Measurements from ENCODE around the gene IFFO2. TPM values are rescaled to one million over a fixed set of nuclear protein-coding genes. Genes with fewer than 3 reads are reported as not detected.

IFFO2 gene
- polyA plus RNA-seq, 1 of the 3 experiments (the other 2 are of a cell fraction), result 10.5 TPM

GRCh38 chr1:18919956-18920355, 36.5 kb downstream of the IFFO2 start:
- H3K4me2 ChIP-seq, result no peak overlapping the region
- H2AFZ ChIP-seq (ENCODE audit: low read depth), result no peak overlapping the region
- no peaks in the 10 kb centered on the region for H3K9me3 ChIP-seq
- H3K4me3 ChIP-seq (ENCODE audit: low read depth in 2 of 2, low read length in 1 of 2), result no peak overlapping the region
- H3K36me3 ChIP-seq (replicated peaks in 1 of 2; ENCODE audit: control insufficient read depth in 1 of 2, insufficient read depth in 2 of 2, low read length in 1 of 2), result peaks cover 0 to 4% of the 10 kb centered on the region in 2 experiments
- ChIA-PET POLR2A (no interaction called here), CTCF (interaction anchor here (2.8 to 3.2 kb wide), 2 partner anchors 12 to 13 kb away, joined by 16 to 23 read pairs; no protein-coding TSS in a partner anchor)
- no peaks in the 10 kb centered on the region for H3K9me2 ChIP-seq
- TF ChIP-seq FOSL2 (IDR thresholded peaks at IDR 0.05; ENCODE audit: borderline replicate concordance, low read depth), result no peak
- TF ChIP-seq MEF2A (IDR thresholded peaks at IDR 0.05; ENCODE audit: borderline replicate concordance, low read depth), result no peak
- peaks cover 23 to 38% of the 10 kb centered on the region in 2 experiments; a peak in 3 of 4 replicates for H3K4me1 ChIP-seq (ENCODE audit: control insufficient read depth in 1 of 2, insufficient read depth in 2 of 2, low read depth in 1 of 2, low read length in 1 of 2)
- WGBS (ENCODE audit: low lambda C conversion rate), result 90% methylated on average over 12 of the region's 12 CpGs
- H3K9ac ChIP-seq, result no peak overlapping the region
- H3K79me2 ChIP-seq (ENCODE audit: insufficient read depth), result peaks cover 18% of the 10 kb centered on the region; the same call in 1 of the 2 replicates
- H3K27ac ChIP-seq (ENCODE audit: low read depth in 2 of 2, low read length in 1 of 2), result no peak overlapping the region
- no peaks in the 10 kb centered on the region for H4K20me1 ChIP-seq (ENCODE audit: insufficient read depth)
- no peaks in the 10 kb centered on the region for H3K27me3 ChIP-seq (ENCODE audit: insufficient read depth)
- peaks cover 4% of the 10 kb centered on the region for H3F3A ChIP-seq (replicated peaks; ENCODE audit: insufficient read depth)
- DNase-seq, result no peak

DNA sequence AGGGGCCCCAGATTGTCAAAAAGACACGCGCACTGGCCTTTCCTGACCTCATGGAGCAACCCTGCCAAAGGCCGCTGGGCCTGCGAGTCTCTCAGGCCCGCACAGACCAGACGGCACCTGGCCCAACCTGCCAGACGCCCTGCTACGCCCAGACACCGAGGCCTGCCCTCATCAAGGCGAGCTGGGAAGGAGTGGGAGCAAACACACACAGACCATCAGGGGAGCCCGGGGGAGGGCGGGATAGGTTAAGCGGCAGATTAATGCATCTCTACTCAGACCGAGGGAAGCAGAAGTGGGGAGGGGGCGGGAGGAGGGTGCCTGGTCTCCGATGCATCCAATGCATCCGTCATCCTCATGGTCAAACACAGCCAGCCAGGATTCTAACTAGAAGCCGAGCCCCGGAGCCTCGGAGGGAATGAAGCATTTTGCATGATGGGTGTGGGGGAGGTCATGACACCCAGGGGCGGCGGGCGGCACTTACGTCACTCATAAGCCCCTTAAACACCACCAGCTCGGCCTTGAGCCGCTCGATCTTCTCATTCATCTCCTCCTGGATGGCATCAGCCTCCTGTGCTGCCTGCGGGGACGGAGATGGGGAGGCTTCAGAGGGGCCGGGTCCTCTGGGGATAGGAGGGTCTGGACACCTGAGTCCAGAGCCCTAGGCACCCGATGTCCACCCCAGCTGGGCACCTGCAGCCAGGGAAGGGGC, 37.1 kb downstream of the IFFO2 start:
- H3K9me3 ChIP-seq, result no peaks in the 10 kb centered on the region
- H3K4me3 ChIP-seq (ENCODE audit: low read depth in 2 of 2, low read length in 1 of 2), result no peak overlapping the region
- ChIA-PET POLR2A (no interaction called here), CTCF (interaction anchor here (1.0 to 3.2 kb wide), 2 partner anchors 12 to 182 kb away, joined by 3 to 23 read pairs; no protein-coding TSS in a partner anchor)
- no peak overlapping the region for H3K4me2 ChIP-seq
- H3F3A ChIP-seq (replicated peaks; ENCODE audit: insufficient read depth), result peaks cover 4% of the 10 kb centered on the region
- no peaks in the 10 kb centered on the region for H4K20me1 ChIP-seq (ENCODE audit: insufficient read depth)
- no peak overlapping the region for H3K9ac ChIP-seq
- H2AFZ ChIP-seq (ENCODE audit: low read depth), result no peak overlapping the region
- DNase-seq, result no peak
- H3K27me3 ChIP-seq (ENCODE audit: insufficient read depth), result no peaks in the 10 kb centered on the region
- 90% methylated on average over 15 of the region's 31 CpGs for WGBS (ENCODE audit: low lambda C conversion rate)
- no peaks in the 10 kb centered on the region for H3K9me2 ChIP-seq
- peaks cover 23 to 32% of the 10 kb centered on the region in 2 experiments; a peak in 3 of 4 replicates for H3K4me1 ChIP-seq (ENCODE audit: control insufficient read depth in 1 of 2, insufficient read depth in 2 of 2, low read depth in 1 of 2, low read length in 1 of 2)
- no peak for TF ChIP-seq NRF1 (IDR thresholded peaks at IDR 0.05; ENCODE audit: low read depth, low read length)
- TF ChIP-seq REST (IDR thresholded peaks at IDR 0.05; ENCODE audit: low read depth, low read length), result no peak
- no peak for TF ChIP-seq TEAD4 (IDR thresholded peaks at IDR 0.05; ENCODE audit: borderline replicate concordance, insufficient read depth)
- no peak for TF ChIP-seq ZBTB33 (IDR thresholded peaks at IDR 0.05; ENCODE audit: borderline replicate concordance, low read depth)
- TF ChIP-seq MAX (IDR thresholded peaks at IDR 0.05; ENCODE audit: low read depth), result no peak
- no peak for TF ChIP-seq GATA2 (CRISPR knock-in tag; IDR thresholded peaks at IDR 0.05)
- no peak for TF ChIP-seq USF2 (IDR thresholded peaks at IDR 0.05; ENCODE audit: borderline replicate concordance, low read depth, low read length)
- no peak overlapping the region for H3K27ac ChIP-seq (ENCODE audit: low read depth in 2 of 2, low read length in 1 of 2)
- H3K79me2 ChIP-seq (ENCODE audit: insufficient read depth), result peaks cover 12% of the 10 kb centered on the region; the same call in 1 of the 2 replicates
- H3K36me3 ChIP-seq (replicated peaks in 1 of 2; ENCODE audit: control insufficient read depth in 1 of 2, insufficient read depth in 2 of 2, low read length in 1 of 2), result peaks cover 0 to 4% of the 10 kb centered on the region in 2 experiments

All from SK-N-SH (cell line).